AG09309 (cell line): ENCODE data around the gene ADCY1.

Experiments used
- DNase-seq: peaks from one replicate; pipeline ENCODE4 v3.0.0-alpha.2; 2010; ENCODE audit warnings: low read depth
- H3K4me3 ChIP-seq: 2 replicates; pipeline ENCODE4 v1.5.1; 2011; ENCODE audit warnings: mild to moderate bottlenecking, low read depth, low read length, moderate library complexity; ENCODE audit not compliant: control insufficient read depth
- CTCF ChIP-seq: IDR thresholded peaks from 2 replicates; pipeline ENCODE4 v1.5.1; 2011; ENCODE audit warnings: mild to moderate bottlenecking, low read depth, low read length, inconsistent platforms; ENCODE audit not compliant: insufficient read depth, control insufficient read depth; ENCODE audit errors: missing control alignments

ADCY1 gene

GRCh38 chr7:45569290-45569685 is 4.9 kb upstream of the ADCY1 start:
- no peak for TF ChIP-seq CTCF
- no peak for DNase-seq
- H3K4me3 ChIP-seq: no peak overlapping the region

DNA sequence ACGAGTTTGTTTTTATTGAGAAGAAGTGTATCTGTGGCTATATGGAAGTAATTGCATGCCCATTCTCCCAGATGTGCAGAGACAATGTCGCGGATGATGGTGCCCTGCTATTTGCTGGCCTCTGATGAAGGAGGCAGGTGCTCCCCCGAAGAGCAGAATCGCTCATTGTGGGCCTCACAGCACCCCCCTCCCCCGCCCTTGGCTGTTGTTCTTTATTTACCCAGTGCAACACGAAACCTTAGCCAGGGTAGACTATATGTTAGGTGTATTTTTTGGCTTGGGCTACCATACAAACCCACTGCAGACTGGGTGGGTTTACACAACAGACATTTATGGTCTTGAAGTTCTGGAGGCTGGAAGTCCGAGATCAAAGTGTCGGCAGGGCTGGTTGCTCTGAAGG is 3.4 kb upstream of the ADCY1 start:
- no peak overlapping the region for H3K4me3 ChIP-seq
- no peak for TF ChIP-seq CTCF
- no peak for DNase-seq

DNA sequence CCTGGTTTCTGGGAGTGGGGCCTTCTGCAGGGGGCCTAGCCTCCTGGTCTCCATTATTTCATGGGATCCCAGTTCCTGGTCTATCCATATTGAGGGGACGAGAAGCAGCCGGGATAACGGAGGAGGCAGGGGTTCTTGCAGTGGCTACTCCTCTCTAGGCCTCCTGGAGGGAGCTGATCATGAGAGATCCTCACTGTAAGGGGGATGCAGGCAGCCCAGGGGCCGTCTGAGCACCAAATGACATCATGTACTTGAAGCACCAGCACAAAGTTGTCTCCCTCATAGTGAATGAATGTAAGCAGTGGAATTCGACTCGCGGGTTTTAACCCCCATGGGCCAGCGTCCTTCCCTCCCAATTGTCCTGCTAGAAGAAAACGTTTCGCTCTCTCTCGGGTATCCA is 964 bp upstream of the ADCY1 start:
- TF ChIP-seq CTCF: no peak
- DNase-seq: no peak
- no peak overlapping the region for H3K4me3 ChIP-seq

GRCh38 chr7:45574416-45574668 is 174 bp downstream of the ADCY1 start:
- H3K4me3 ChIP-seq: no peak overlapping the region
- no peak for DNase-seq
- TF ChIP-seq CTCF: no peak

GRCh38 chr7:45574669-45575500 is 717 bp downstream of the ADCY1 start:
- H3K4me3 ChIP-seq: no peak overlapping the region; the same call in 1 of the 2 replicates
- peak; percentile 11 for TF ChIP-seq CTCF
- DNase-seq: no peak

DNA sequence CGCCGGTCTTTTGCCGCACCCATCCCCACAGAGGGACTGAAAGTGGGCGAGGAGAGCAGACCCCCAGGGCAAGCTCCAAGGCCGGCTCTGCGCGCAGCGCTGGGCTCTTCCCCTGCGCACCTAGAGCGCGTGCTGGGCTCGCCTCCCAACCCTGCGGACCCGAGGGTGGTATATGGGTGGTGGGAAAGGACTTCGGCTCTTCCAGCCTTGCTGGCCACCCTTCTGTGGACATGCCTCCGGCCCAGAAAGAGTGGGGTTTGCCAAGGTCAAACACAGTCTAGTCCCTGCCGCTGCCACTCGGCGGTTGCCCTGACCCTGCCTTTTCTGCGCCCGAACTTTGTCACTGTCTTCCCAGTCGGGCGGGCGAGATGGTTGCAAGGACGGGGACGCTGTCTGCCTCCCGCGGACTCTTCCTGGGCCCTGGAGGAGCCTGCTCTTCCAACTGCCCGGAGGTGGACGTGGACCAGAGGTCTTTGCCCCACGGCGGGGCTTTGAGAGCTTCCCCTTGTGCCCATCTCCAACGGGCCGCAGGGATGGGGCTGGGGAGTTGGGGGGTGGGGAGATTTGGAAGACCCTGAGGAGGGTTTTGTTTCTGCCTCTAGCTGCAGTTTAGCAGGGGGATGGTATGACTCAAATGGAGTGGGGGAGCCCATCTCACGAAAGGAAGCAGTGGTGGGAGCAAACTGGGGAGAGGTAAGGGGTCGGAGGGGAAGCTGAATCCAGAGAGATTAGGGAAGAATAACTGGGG is 1.5 kb downstream of the ADCY1 start:
- no peak for DNase-seq
- no peak overlapping the region for H3K4me3 ChIP-seq
- TF ChIP-seq CTCF: no peak
